ENCODE data around the gene ANTKMT.

Gene ANTKMT

DNA sequence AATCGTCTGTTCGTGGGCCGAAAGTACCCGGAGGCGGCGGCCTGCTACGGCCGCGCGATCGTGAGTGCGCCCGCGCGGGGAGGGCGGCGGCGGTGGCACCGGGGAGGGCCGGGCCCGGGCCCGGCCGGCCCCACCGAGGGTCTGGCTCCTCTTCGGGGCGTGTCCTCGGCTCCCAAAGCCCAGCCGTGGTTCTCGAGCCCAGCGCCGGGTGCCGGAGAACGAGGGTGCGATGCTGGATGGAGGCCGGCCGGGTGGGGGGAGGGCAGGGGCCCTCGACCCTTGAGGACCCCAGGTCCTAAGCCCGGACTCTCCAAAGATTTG, 40.4 kb upstream of the ANTKMT start:
- H3K9me3 ChIP-seq (ENCODE audit: low read depth, low read length): no peaks in the 10 kb centered on the region
- H3K36me3 ChIP-seq (ENCODE audit: insufficient read depth, low read length): peaks cover 22% of the 10 kb centered on the region
- no peak for TF ChIP-seq POLR2AphosphoS5 (IDR thresholded peaks at IDR 0.05; ENCODE audit: borderline replicate concordance, low read depth, low read length)
- TF ChIP-seq FOXP2 (optimal IDR thresholded peaks at IDR 0.05; ENCODE audit: control extremely low read depth, extremely low read length, insufficient read depth): no peak
- TF ChIP-seq EZH2 (IDR thresholded peaks at IDR 0.05): no peak
- no peak for DNase-seq (ENCODE audit: low read depth, low spot score)
- H3K4me3 ChIP-seq: peak overlapping the region; percentile 91
- H3K27ac ChIP-seq: peak overlapping the region; percentile 75
- peak overlapping the region; percentile 91 for H3K9ac ChIP-seq (ENCODE audit: insufficient read length)

DNA sequence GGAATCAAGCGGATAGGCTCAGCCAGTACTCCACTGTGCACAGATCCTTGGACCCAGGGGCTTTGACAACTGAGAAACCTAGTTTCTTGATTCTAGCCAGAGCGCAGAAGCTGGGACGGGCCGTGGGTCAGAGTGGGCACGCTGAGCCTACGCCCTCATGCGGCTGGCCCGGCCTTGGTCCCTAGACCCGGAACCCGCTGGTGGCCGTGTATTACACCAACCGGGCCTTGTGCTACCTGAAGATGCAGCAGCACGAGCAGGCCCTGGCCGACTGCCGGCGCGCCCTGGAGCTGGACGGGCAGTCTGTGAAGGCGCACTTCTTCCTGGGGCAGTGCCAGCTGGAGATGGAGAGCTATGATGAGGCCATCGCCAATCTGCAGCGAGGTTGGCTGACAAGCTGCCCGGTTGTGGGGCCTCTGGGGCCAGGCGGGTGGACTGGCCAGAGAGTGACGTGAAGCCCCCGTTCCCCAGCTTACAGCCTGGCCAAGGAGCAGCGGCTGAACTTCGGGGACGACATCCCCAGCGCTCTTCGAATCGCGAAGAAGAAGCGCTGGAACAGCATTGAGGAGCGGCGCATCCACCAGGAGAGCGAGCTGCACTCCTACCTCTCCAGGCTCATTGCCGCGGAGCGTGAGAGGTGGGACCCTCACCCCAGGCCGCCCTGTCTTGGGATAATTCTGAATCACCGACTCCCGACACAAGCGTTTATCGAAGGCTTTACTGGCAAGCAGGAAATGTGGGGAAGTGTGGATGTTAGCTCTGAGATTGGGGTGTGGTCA, 39.8 kb upstream of the ANTKMT start:
- Histone ChIP-seq H3K36me3 (ENCODE audit: insufficient read depth, low read length) (peaks cover 22% of the 10 kb centered on the region), H3K9ac (ENCODE audit: insufficient read length) (peak overlapping the region; percentile 91), H3K9me3 (ENCODE audit: low read depth, low read length) (no peaks in the 10 kb centered on the region), H3K4me3 (peak overlapping the region; percentile 91), H3K27ac (peak overlapping the region; percentile 75)
- TF ChIP-seq POLR2AphosphoS5 (IDR thresholded peaks at IDR 0.05; ENCODE audit: borderline replicate concordance, low read depth, low read length) (no peak), FOXP2 (optimal IDR thresholded peaks at IDR 0.05; ENCODE audit: control extremely low read depth, extremely low read length, insufficient read depth) (no peak), EZH2 (IDR thresholded peaks at IDR 0.05) (no peak)
- no peak for DNase-seq (ENCODE audit: low read depth, low spot score)

GRCh38 chr16:681746-682427, 39.1 kb upstream of the ANTKMT start:
- Histone ChIP-seq H3K27ac (no peak overlapping the region), H3K9ac (ENCODE audit: insufficient read length) (peak overlapping the region; percentile 91), H3K4me3 (peak overlapping the region; percentile 91), H3K9me3 (ENCODE audit: low read depth, low read length) (no peaks in the 10 kb centered on the region), H3K36me3 (ENCODE audit: insufficient read depth, low read length) (peaks cover 22% of the 10 kb centered on the region)
- TF ChIP-seq POLR2AphosphoS5 (IDR thresholded peaks at IDR 0.05; ENCODE audit: borderline replicate concordance, low read depth, low read length) (peak; percentile 60), FOXP2 (optimal IDR thresholded peaks at IDR 0.05; ENCODE audit: control extremely low read depth, extremely low read length, insufficient read depth) (no peak), EZH2 (IDR thresholded peaks at IDR 0.05) (no peak)
- no peak for DNase-seq (ENCODE audit: low read depth, low spot score)

- Histone ChIP-seq H3K4me3 (peak overlapping the region; percentile 88), H3K9me3 (ENCODE audit: low read depth, low read length) (no peaks in the 10 kb centered on the region), H3K36me3 (ENCODE audit: insufficient read depth, low read length) (peaks cover 22% of the 10 kb centered on the region), H3K27ac (no peak overlapping the region), H3K9ac (ENCODE audit: insufficient read length) (no peak overlapping the region)
- DNase-seq (ENCODE audit: low read depth, low spot score): no peak
- no peak for TF ChIP-seq FOXP2 (optimal IDR thresholded peaks at IDR 0.05; ENCODE audit: control extremely low read depth, extremely low read length, insufficient read depth)
- TF ChIP-seq POLR2AphosphoS5 (IDR thresholded peaks at IDR 0.05; ENCODE audit: borderline replicate concordance, low read depth, low read length): peak; percentile 54; the same call in 1 of the 2 replicates
- TF ChIP-seq EZH2 (IDR thresholded peaks at IDR 0.05): no peak
These were observed 38.2 kb upstream of the ANTKMT start for GRCh38 chr16:682493-683395.

DNA sequence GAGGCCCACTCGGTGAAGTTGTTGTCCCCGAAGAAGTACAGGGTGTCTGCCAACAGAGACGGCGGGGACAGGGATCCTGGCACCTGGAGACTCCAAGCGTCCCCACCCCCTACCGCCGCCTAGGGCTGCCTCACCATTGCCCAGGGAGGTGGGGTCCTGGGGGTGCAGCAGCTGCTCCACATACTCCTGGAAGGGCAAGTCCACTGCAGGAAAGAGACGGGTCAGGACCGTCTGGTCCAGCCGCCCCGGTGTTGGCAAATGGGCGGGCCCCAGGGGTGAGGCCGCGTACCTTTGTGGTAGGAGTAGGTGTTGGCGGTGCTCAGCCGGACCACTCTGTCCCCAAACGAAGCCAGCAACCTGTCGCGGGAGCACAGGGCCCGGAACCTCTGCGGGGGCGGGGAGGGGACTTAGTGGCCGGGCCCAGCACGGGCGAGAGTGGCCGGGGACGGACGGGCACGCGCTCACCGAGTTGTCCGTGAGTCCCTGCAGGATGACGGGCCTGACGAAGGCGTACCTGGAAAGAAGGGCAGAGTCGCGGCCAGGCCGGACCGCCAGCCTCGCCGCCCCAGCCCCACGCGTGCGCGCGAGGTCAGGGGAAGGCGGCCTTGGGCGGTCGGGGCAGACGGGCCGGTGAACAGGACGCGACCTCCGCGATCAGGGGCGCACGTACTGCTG, 37.4 kb upstream of the ANTKMT start:
- peak overlapping the region; percentile 50; the same call in 1 of the 2 replicates for H3K27ac ChIP-seq
- no peaks in the 10 kb centered on the region for H3K9me3 ChIP-seq (ENCODE audit: low read depth, low read length)
- peak overlapping the region; percentile 82 for H3K9ac ChIP-seq (ENCODE audit: insufficient read length)
- TF ChIP-seq FOXP2 (optimal IDR thresholded peaks at IDR 0.05; ENCODE audit: control extremely low read depth, extremely low read length, insufficient read depth): no peak
- no peak for TF ChIP-seq EZH2 (IDR thresholded peaks at IDR 0.05)
- TF ChIP-seq POLR2AphosphoS5 (IDR thresholded peaks at IDR 0.05; ENCODE audit: borderline replicate concordance, low read depth, low read length): no peak
- peak overlapping the region; percentile 88 for H3K4me3 ChIP-seq
- DNase-seq (ENCODE audit: low read depth, low spot score): no peak
- H3K36me3 ChIP-seq (ENCODE audit: insufficient read depth, low read length): peaks cover 22% of the 10 kb centered on the region

DNA sequence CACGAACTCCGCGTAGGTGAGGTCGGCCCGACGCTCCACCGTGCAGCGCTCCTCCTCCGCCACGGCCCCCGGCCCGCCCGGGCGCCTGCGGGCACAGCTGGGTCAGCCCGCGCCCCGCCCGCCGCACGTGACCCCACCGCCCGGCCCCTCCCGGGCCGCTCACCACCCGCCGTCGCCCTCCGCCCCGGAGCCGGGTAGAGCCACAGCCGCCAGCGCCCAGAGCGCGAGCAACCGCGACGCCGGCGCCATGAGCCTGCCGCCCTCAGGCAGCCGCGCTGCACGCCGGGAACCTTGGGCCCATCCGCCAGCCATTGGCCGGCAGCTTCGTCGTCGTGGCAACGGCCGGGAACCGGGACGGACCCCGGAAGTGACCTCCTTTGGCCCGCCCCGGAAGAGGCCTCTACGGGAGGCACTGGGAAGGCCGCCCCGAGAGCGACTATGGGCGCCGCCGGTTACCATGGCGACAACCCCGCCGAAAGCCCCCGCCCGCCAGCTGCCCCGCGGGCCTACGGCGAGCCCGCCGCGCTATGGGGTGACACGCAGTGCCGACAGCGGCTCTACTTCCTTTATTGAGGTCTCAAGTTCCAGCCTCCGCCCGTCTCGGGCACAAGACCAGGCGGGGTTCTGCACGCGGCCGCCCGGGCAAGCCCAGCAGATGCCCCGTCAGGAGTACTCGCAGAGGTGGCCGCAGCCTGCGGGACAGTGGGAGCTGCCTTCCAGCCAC, 36.7 kb upstream of the ANTKMT start, which contains the start of gene JMJD8:
Gene JMJD8 (minus strand): TSS at position 264 of the 724 bp plus-strand sequence. CDS start 15 bp downstream, at position 249.
- H3K9me3 ChIP-seq (ENCODE audit: low read depth, low read length): no peaks in the 10 kb centered on the region
- peak within 1 kb of the TSS; percentile 88 for H3K4me3 ChIP-seq
- H3K9ac ChIP-seq (ENCODE audit: insufficient read length): peak within 1 kb of the TSS; percentile 82
- H3K27ac ChIP-seq: peak within 1 kb of the TSS; percentile 50
- DNase-seq (ENCODE audit: low read depth, low spot score): peak; percentile 51
- H3K36me3 ChIP-seq (ENCODE audit: insufficient read depth, low read length): peaks cover 22% of the 10 kb centered on the region
- TF ChIP-seq FOXP2 (optimal IDR thresholded peaks at IDR 0.05; ENCODE audit: control extremely low read depth, extremely low read length, insufficient read depth): no peak
- peak; percentile 93 for TF ChIP-seq POLR2AphosphoS5 (IDR thresholded peaks at IDR 0.05; ENCODE audit: borderline replicate concordance, low read depth, low read length)
